Measurements from ENCODE around the gene TPCN2. TPM values are rescaled to one million over a fixed set of nuclear protein-coding genes. Genes with fewer than 3 reads are reported as not detected.

Gene TPCN2
- total RNA-seq, 6 experiments from 2014 or later, result 8.0 to 11.2 (median 9.0) TPM

- no peak overlapping the region for H3K27ac Mint-ChIP-seq
- TF ChIP-seq CTCF (IDR thresholded peaks at IDR 0.05), result no peak
These were observed 73.0 kb downstream of the TPCN2 start for GRCh38 chr11:69121621-69122325.

GRCh38 chr11:69122326-69122629 lies 73.5 kb downstream of the TPCN2 start:
- peaks cover 13% of the 10 kb centered on the region for H3K9me3 Mint-ChIP-seq
- peaks cover 22% of the 10 kb centered on the region for H3K4me1 Mint-ChIP-seq (ENCODE audit: low read depth)
- no peak for DNase-seq
- no peak for TF ChIP-seq CTCF (IDR thresholded peaks at IDR 0.05)
- H3K27me3 Mint-ChIP-seq (ENCODE audit: insufficient read depth), result peaks cover 2% of the 10 kb centered on the region
- H3K36me3 Mint-ChIP-seq (ENCODE audit: low read depth), result peaks cover 8% of the 10 kb centered on the region
- no peak overlapping the region for H3K27ac Mint-ChIP-seq
- H3K4me3 Mint-ChIP-seq, result no peak overlapping the region

More at GRCh38 chr11:69121621-69122325, 73.0 kb downstream of the TPCN2 start:
- no peak for DNase-seq
- Mint-ChIP-seq H3K36me3 (ENCODE audit: low read depth) (peaks cover 8% of the 10 kb centered on the region), H3K9me3 (peaks cover 13% of the 10 kb centered on the region), H3K4me3 (no peak overlapping the region), H3K27me3 (ENCODE audit: insufficient read depth) (peaks cover 2% of the 10 kb centered on the region), H3K4me1 (ENCODE audit: low read depth) (peaks cover 22% of the 10 kb centered on the region)

- peaks cover 17% of the 10 kb centered on the region for H3K9me3 Mint-ChIP-seq
- no peaks in the 10 kb centered on the region; the same call in 1 of the 2 replicates for H3K27me3 Mint-ChIP-seq (ENCODE audit: insufficient read depth)
- H3K4me1 Mint-ChIP-seq (ENCODE audit: low read depth), result peaks cover 22% of the 10 kb centered on the region
- H3K27ac Mint-ChIP-seq, result peak overlapping the region; percentile 56
- no peak for TF ChIP-seq CTCF (IDR thresholded peaks at IDR 0.05)
- peak overlapping the region; percentile 66; the same call in 1 of the 2 replicates for H3K4me3 Mint-ChIP-seq
- peak; percentile 65 for DNase-seq
- peaks cover 10% of the 10 kb centered on the region for H3K36me3 Mint-ChIP-seq (ENCODE audit: low read depth)
These were observed 74.1 kb downstream of the TPCN2 start for GRCh38 chr11:69122630-69123431.

- H3K27ac Mint-ChIP-seq, result no peak overlapping the region
- H3K4me3 Mint-ChIP-seq, result peak overlapping the region; percentile 66; the same call in 1 of the 2 replicates
- H3K36me3 Mint-ChIP-seq (ENCODE audit: low read depth), result peaks cover 16% of the 10 kb centered on the region
- no peak for TF ChIP-seq CTCF (IDR thresholded peaks at IDR 0.05)
- H3K4me1 Mint-ChIP-seq (ENCODE audit: low read depth), result peaks cover 22% of the 10 kb centered on the region
- H3K9me3 Mint-ChIP-seq, result peaks cover 26% of the 10 kb centered on the region
- no peak for DNase-seq
- H3K27me3 Mint-ChIP-seq (ENCODE audit: insufficient read depth), result no peaks in the 10 kb centered on the region; the same call in 1 of the 2 replicates
These were observed 75.1 kb downstream of the TPCN2 start for GRCh38 chr11:69123593-69124545.

GRCh38 chr11:69125861-69126260 lies 77.1 kb downstream of the TPCN2 start:
- H3K27me3 Mint-ChIP-seq (ENCODE audit: insufficient read depth), result no peaks in the 10 kb centered on the region; the same call in 1 of the 2 replicates
- no peak for DNase-seq
- H3K9me3 Mint-ChIP-seq, result peaks cover 15% of the 10 kb centered on the region
- H3K27ac Mint-ChIP-seq, result no peak overlapping the region
- no peak for TF ChIP-seq CTCF (IDR thresholded peaks at IDR 0.05)
- H3K4me3 Mint-ChIP-seq, result no peak overlapping the region
- peaks cover 12% of the 10 kb centered on the region; the same call in 1 of the 2 replicates for H3K36me3 Mint-ChIP-seq (ENCODE audit: low read depth)
- peaks cover 24% of the 10 kb centered on the region for H3K4me1 Mint-ChIP-seq (ENCODE audit: low read depth)

Measured in HFFc6 (cell line).